ENCODE data around the gene CYP19A1.
A peak's percentile ranks its signal among the peaks of the same experiment; 100 is the strongest.

The CYP19A1 gene

DNA sequence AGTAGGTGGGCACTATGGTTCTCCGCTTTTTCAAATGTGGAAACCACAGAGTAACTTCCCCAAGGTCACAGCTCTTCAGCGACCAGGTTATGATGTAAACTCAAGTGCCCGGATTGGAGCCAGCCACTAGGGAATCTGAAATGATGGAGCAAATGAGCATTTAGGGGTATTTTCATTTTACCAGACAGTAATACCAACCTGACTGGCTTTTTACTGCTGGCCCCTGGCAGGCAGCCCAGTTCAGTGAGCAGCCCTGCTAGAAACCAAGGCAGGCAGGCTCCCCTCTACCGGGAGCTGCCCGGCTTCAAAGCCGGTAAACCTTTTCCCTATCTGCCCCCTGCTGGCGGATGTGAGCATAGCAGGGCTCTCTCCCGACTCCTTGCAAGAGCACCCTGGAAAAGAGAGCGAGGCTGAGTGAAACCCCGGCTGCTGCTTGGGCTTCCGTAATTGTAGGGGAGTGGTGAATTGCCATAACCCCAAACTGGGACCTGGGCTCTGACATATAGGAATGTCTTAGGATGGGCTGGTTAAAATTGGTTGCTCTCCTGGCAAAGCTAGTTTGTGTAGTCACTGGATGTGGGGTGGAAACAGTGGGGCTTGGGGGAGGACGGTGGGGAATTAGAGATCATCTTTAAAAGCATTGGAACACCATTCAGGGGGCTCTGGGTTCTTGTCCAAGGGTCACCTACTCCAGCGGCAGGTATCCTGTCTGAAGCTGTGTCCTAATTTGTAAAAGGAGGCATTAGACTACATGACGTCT lies 145.7 kb downstream of the CYP19A1 start:
- no peak overlapping the region for H4K12ac ChIP-seq (ENCODE audit: low read depth, low read length)
- peak; percentile 62 to 91 for DNase-seq
- WGBS (ENCODE audit: extremely low coverage, insufficient coverage, insufficient read length): no CpG with 5 or more reads among the region's 14 CpGs
- no peaks in the 10 kb centered on the region for H3K27me3 ChIP-seq (ENCODE audit: insufficient read depth, low read length)
- no peak overlapping the region for H3K27ac ChIP-seq (ENCODE audit: low read depth, low read length)
- H3K79me1 ChIP-seq (ENCODE audit: low read length): peaks cover 4% of the 10 kb centered on the region
- no peaks in the 10 kb centered on the region for H3K9me3 ChIP-seq (ENCODE audit: insufficient read depth, low read depth, low read length)
- no peak overlapping the region for H2BK5ac ChIP-seq (ENCODE audit: low read depth, low read length, poor library complexity)
- no peak overlapping the region for H4K91ac ChIP-seq (ENCODE audit: low read depth, low read length)
- H2BK120ac ChIP-seq (ENCODE audit: insufficient read depth, low read length, poor library complexity): no peak overlapping the region
- no peaks in the 10 kb centered on the region for H3K36me3 ChIP-seq (ENCODE audit: control insufficient read depth in 1 of 2, insufficient read depth in 2 of 2, low read length in 2 of 2)
- no peak overlapping the region for H3K4me2 ChIP-seq (ENCODE audit: low read length)
- no peak overlapping the region for H3K18ac ChIP-seq (ENCODE audit: low read length)
- H3K4ac ChIP-seq (ENCODE audit: low read depth, low read length): no peak overlapping the region
- no peaks in the 10 kb centered on the region for H3K79me2 ChIP-seq (ENCODE audit: control insufficient read depth, insufficient read depth, low read length, poor library complexity)
- no peak overlapping the region for H2BK12ac ChIP-seq (ENCODE audit: low read length)
- no peak overlapping the region for H2AK5ac ChIP-seq (ENCODE audit: low read length)
- no peak overlapping the region for H4K8ac ChIP-seq (ENCODE audit: low read depth, low read length)
- H3K4me3 ChIP-seq (ENCODE audit: low read depth, low read length): no peak overlapping the region
- H3K9ac ChIP-seq (ENCODE audit: low read length): no peak overlapping the region
- no peak overlapping the region for H3K23ac ChIP-seq (ENCODE audit: low read length)
- H3K14ac ChIP-seq (ENCODE audit: low read length): no peak overlapping the region
- peaks cover 5% of the 10 kb centered on the region in 2 experiments for H3K4me1 ChIP-seq (ENCODE audit: control insufficient read depth in 1 of 2, insufficient read depth in 2 of 2, low read length in 2 of 2)
- no peak overlapping the region for H2AFZ ChIP-seq (ENCODE audit: insufficient read depth, low read length, poor library complexity)

GRCh38 chr15:51191766-51192165 lies 146.6 kb downstream of the CYP19A1 start:
- Histone ChIP-seq H3K18ac (ENCODE audit: low read length) (no peak overlapping the region), H3K36me3 (ENCODE audit: control insufficient read depth in 1 of 2, insufficient read depth in 2 of 2, low read length in 2 of 2) (no peaks in the 10 kb centered on the region), H3K27ac (ENCODE audit: low read depth, low read length) (peak overlapping the region; percentile 71), H2BK5ac (ENCODE audit: low read depth, low read length, poor library complexity) (peak overlapping the region; percentile 77), H3K23ac (ENCODE audit: low read length) (no peak overlapping the region), H3K14ac (ENCODE audit: low read length) (no peak overlapping the region), H3K27me3 (ENCODE audit: insufficient read depth, low read length) (no peaks in the 10 kb centered on the region), H3K9ac (ENCODE audit: low read length) (no peak overlapping the region), H2BK12ac (ENCODE audit: low read length) (no peak overlapping the region), H3K4me1 (ENCODE audit: control insufficient read depth in 1 of 2, insufficient read depth in 2 of 2, low read length in 2 of 2) (peaks cover 5% of the 10 kb centered on the region in 2 experiments), H3K9me3 (ENCODE audit: insufficient read depth, low read depth, low read length) (no peaks in the 10 kb centered on the region), H2AFZ (ENCODE audit: insufficient read depth, low read length, poor library complexity) (no peak overlapping the region), H4K12ac (ENCODE audit: low read depth, low read length) (no peak overlapping the region), H4K91ac (ENCODE audit: low read depth, low read length) (peak overlapping the region; percentile 50), H4K8ac (ENCODE audit: low read depth, low read length) (peak overlapping the region; percentile 8), H3K4me3 (ENCODE audit: low read depth, low read length) (no peak overlapping the region), H3K4ac (ENCODE audit: low read depth, low read length) (no peak overlapping the region), H2BK120ac (ENCODE audit: insufficient read depth, low read length, poor library complexity) (peak overlapping the region; percentile 13), H2AK5ac (ENCODE audit: low read length) (no peak overlapping the region), H3K79me1 (ENCODE audit: low read length) (peaks cover 4% of the 10 kb centered on the region), H3K4me2 (ENCODE audit: low read length) (peak overlapping the region; percentile 24), H3K79me2 (ENCODE audit: control insufficient read depth, insufficient read depth, low read length, poor library complexity) (no peaks in the 10 kb centered on the region)
- no CpG with 5 or more reads among the region's 9 CpGs for WGBS (ENCODE audit: extremely low coverage, insufficient coverage, insufficient read length)
- DNase-seq: no peak

DNA sequence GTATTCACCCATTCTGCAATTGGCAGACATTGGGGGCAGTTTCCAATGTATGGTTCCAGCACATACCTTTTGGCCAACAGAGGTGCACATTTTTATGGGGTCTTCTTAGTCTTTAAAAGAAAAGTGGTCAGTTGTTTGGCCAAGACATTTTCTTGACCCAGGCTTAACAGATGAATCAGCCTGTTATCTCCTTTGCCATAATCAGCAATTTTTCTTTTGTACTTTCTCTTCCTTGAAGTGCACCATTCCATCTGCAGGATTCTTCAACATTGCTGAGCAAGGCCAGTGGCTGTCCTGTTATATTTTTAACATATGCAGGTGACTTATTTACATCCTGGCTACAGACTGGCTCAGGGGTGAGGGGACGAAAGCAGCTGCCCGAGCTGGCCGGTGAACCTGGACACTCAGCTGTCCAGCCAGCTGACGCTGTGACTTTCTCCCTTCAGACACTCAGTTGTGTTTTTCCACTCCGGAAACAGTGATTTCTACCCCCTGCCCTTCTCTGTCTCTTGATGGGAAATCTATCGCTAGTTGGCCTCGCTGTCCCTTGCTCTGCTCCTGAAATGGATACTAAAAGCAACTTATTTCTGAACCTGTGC lies 147.2 kb downstream of the CYP19A1 start:
- Histone ChIP-seq H3K79me1 (ENCODE audit: low read length) (peaks cover 4% of the 10 kb centered on the region), H4K91ac (ENCODE audit: low read depth, low read length) (peak overlapping the region; percentile 50), H3K18ac (ENCODE audit: low read length) (peak overlapping the region; percentile 25), H3K36me3 (ENCODE audit: control insufficient read depth in 1 of 2, insufficient read depth in 2 of 2, low read length in 2 of 2) (no peaks in the 10 kb centered on the region), H3K9me3 (ENCODE audit: insufficient read depth, low read depth, low read length) (no peaks in the 10 kb centered on the region), H3K4me2 (ENCODE audit: low read length) (peak overlapping the region; percentile 24), H2AFZ (ENCODE audit: insufficient read depth, low read length, poor library complexity) (peak overlapping the region; percentile 23), H3K27me3 (ENCODE audit: insufficient read depth, low read length) (no peaks in the 10 kb centered on the region), H3K14ac (ENCODE audit: low read length) (peak overlapping the region; percentile 3), H3K4me3 (ENCODE audit: low read depth, low read length) (no peak overlapping the region), H2BK5ac (ENCODE audit: low read depth, low read length, poor library complexity) (peak overlapping the region; percentile 77), H4K8ac (ENCODE audit: low read depth, low read length) (peak overlapping the region; percentile 8), H2BK12ac (ENCODE audit: low read length) (peak overlapping the region; percentile 1), H3K79me2 (ENCODE audit: control insufficient read depth, insufficient read depth, low read length, poor library complexity) (no peaks in the 10 kb centered on the region), H3K4me1 (ENCODE audit: control insufficient read depth in 1 of 2, insufficient read depth in 2 of 2, low read length in 2 of 2) (peaks cover 5% of the 10 kb centered on the region in 2 experiments), H3K9ac (ENCODE audit: low read length) (no peak overlapping the region), H4K12ac (ENCODE audit: low read depth, low read length) (peak overlapping the region; percentile 1), H3K27ac (ENCODE audit: low read depth, low read length) (peak overlapping the region; percentile 71), H2AK5ac (ENCODE audit: low read length) (no peak overlapping the region), H3K4ac (ENCODE audit: low read depth, low read length) (no peak overlapping the region), H3K23ac (ENCODE audit: low read length) (no peak overlapping the region), H2BK120ac (ENCODE audit: insufficient read depth, low read length, poor library complexity) (peak overlapping the region; percentile 13)
- peak; percentile 12 to 21 for DNase-seq
- no CpG with 5 or more reads among the region's 7 CpGs for WGBS (ENCODE audit: extremely low coverage, insufficient coverage, insufficient read length)

DNA sequence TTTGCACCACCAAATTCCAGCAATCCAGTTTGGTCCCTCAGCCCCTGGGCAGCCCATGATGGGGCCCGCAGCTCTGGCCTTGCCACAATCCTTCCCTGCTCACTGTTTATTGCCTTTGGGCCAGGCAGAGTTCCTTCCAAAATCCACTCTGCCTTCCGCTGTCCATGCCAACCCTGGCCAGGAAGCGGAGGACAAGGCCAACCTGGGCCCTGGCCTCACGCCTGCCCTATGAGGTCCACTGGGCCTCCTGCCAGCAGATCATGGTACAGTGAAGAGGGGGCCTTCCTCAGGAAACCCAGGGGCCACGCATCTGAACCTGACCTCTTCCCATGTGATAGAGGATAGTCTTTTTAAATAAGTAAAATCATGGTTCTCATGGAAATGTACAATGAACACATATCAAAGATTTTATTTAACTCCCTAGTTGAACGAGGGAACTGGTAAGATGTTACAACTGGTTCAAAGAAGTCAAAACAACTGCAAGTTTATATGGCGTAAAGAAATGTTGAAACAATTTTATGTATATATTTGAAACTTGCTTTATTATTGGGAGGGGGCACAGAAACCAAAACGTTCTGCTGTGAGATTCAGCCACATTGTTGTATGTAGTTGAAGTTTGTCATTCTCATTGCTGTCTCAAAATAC lies 147.8 kb downstream of the CYP19A1 start:
- H3K9me3 ChIP-seq (ENCODE audit: insufficient read depth, low read depth, low read length): no peaks in the 10 kb centered on the region
- no peak overlapping the region for H2BK5ac ChIP-seq (ENCODE audit: low read depth, low read length, poor library complexity)
- H3K4me1 ChIP-seq (ENCODE audit: control insufficient read depth in 1 of 2, insufficient read depth in 2 of 2, low read length in 2 of 2): peaks cover 5% of the 10 kb centered on the region in 2 experiments
- no peak overlapping the region for H3K14ac ChIP-seq (ENCODE audit: low read length)
- no peaks in the 10 kb centered on the region for H3K79me2 ChIP-seq (ENCODE audit: control insufficient read depth, insufficient read depth, low read length, poor library complexity)
- no peak overlapping the region for H2BK12ac ChIP-seq (ENCODE audit: low read length)
- H4K8ac ChIP-seq (ENCODE audit: low read depth, low read length): no peak overlapping the region
- H3K4me2 ChIP-seq (ENCODE audit: low read length): no peak overlapping the region
- no peak overlapping the region for H2AFZ ChIP-seq (ENCODE audit: insufficient read depth, low read length, poor library complexity)
- peaks cover 4% of the 10 kb centered on the region for H3K79me1 ChIP-seq (ENCODE audit: low read length)
- H3K27ac ChIP-seq (ENCODE audit: low read depth, low read length): peak overlapping the region; percentile 71
- no peak overlapping the region for H3K23ac ChIP-seq (ENCODE audit: low read length)
- H3K27me3 ChIP-seq (ENCODE audit: insufficient read depth, low read length): no peaks in the 10 kb centered on the region
- no peak overlapping the region for H3K9ac ChIP-seq (ENCODE audit: low read length)
- WGBS (ENCODE audit: extremely low coverage, insufficient coverage, insufficient read length): no CpG with 5 or more reads among the region's 8 CpGs
- H4K12ac ChIP-seq (ENCODE audit: low read depth, low read length): no peak overlapping the region
- DNase-seq: no peak
- no peak overlapping the region for H4K91ac ChIP-seq (ENCODE audit: low read depth, low read length)
- no peak overlapping the region for H3K18ac ChIP-seq (ENCODE audit: low read length)
- no peak overlapping the region for H3K4me3 ChIP-seq (ENCODE audit: low read depth, low read length)
- no peak overlapping the region for H2BK120ac ChIP-seq (ENCODE audit: insufficient read depth, low read length, poor library complexity)
- no peaks in the 10 kb centered on the region for H3K36me3 ChIP-seq (ENCODE audit: control insufficient read depth in 1 of 2, insufficient read depth in 2 of 2, low read length in 2 of 2)
- no peak overlapping the region for H2AK5ac ChIP-seq (ENCODE audit: low read length)
- no peak overlapping the region for H3K4ac ChIP-seq (ENCODE audit: low read depth, low read length)

All from trophoblast cell (in vitro differentiated cells and primary cell).